Lower leg skin (tissue), 4 donors: ENCODE measurements around the gene ISYNA1. TPM values are rescaled to one million over a fixed set of nuclear protein-coding genes. Genes with fewer than 3 reads are reported as not detected.
A peak's percentile ranks its signal among the peaks of the same experiment; 100 is the strongest.

ENCODE experiments used
- DNase-seq, 2 donors: peaks; one replicate each; pipeline ENCODE4 v3.0.0-alpha.2; 2019; ENCODE audit warnings: low spot score in 2 of 2
- H3K4me3 ChIP-seq: fragments of 200-600 bp; sonication (generic); 2 replicates; pipeline ENCODE4 v1.5.1; 2017; ENCODE audit warnings: mild to moderate bottlenecking, low read depth; ENCODE audit not compliant: poor library complexity, severe bottlenecking
- POLR2A ChIP-seq, 2 donors: fragments of 450-650 bp; IDR thresholded peaks; one replicate each; pipeline ENCODE4 v1.6.1; 2016 to 2017; ENCODE audit warnings: antibody characterized with exemption in 2 of 2, mild to moderate bottlenecking in 1 of 2, moderate library complexity in 1 of 2
- WGBS, 2 donors: methylation state at CpG; one replicate each; pipeline ENCODE4 v1.1.5; 2018; 5-methylcytosine and 5-hydroxymethylcytosine counted together
- intact Hi-C: fragments of 100-400 bp; cut with DNase I; formaldehyde crosslinking; loops from one replicate; pipeline ENCODE4 v1.15.0; 2023; ENCODE audit warnings: low total_unique reads
- total RNA-seq, 4 donors: library from RNA; depleted of rRNA; stranded (reverse); fragments of >200 nt; gene quantifications; one replicate each; pipeline ENCODE4 v1.1.0, GENCODE V29; 2016
- TF ChIP-seq, protein P1 (sequence below), 3 donors: fragments of 450-650 bp; IDR thresholded peaks; one replicate each; pipeline ENCODE4 v1.5.1; 2016; ENCODE audit warnings: antibody characterized with exemption in 3 of 3, mild to moderate bottlenecking in 3 of 3, moderate library complexity in 2 of 3

The ISYNA1 gene
- total RNA-seq, 4 donors from 2014 or later: 16.9 to 29.9 (median 22.3) TPM

DNA sequence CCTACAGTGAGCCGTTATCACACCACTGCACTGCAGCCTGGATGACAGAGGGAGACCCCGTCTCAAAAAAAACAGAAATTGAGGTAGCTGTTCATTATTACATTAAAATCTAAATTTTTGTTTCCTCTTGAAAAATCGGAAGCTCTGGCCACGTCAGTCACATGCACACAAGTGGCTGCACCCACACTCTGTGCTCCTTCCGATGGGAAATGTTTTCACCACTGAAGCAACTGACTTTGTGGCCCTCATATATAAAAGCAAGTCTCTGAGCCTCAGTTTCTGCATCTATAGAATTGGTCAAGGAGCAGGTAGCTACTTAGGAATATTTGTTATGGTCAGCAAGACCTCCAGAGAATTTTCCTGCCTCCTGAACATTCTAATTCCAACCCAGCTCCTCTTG, 45.0 kb downstream of the ISYNA1 start:
- intact Hi-C loops: no loop called here
- no peak for TF ChIP-seq POLR2A (IDR thresholded peaks at IDR 0.05)
- TF ChIP-seq, protein P1, sequence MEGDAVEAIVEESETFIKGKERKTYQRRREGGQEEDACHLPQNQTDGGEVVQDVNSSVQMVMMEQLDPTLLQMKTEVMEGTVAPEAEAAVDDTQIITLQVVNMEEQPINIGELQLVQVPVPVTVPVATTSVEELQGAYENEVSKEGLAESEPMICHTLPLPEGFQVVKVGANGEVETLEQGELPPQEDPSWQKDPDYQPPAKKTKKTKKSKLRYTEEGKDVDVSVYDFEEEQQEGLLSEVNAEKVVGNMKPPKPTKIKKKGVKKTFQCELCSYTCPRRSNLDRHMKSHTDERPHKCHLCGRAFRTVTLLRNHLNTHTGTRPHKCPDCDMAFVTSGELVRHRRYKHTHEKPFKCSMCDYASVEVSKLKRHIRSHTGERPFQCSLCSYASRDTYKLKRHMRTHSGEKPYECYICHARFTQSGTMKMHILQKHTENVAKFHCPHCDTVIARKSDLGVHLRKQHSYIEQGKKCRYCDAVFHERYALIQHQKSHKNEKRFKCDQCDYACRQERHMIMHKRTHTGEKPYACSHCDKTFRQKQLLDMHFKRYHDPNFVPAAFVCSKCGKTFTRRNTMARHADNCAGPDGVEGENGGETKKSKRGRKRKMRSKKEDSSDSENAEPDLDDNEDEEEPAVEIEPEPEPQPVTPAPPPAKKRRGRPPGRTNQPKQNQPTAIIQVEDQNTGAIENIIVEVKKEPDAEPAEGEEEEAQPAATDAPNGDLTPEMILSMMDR (IDR thresholded peaks at IDR 0.05): no peak
- 61 to 81% methylated on average over 5 of the region's 5 CpGs for WGBS, 2 donors
- H3K4me3 ChIP-seq: no peak overlapping the region
- DNase-seq: no peak

DNA sequence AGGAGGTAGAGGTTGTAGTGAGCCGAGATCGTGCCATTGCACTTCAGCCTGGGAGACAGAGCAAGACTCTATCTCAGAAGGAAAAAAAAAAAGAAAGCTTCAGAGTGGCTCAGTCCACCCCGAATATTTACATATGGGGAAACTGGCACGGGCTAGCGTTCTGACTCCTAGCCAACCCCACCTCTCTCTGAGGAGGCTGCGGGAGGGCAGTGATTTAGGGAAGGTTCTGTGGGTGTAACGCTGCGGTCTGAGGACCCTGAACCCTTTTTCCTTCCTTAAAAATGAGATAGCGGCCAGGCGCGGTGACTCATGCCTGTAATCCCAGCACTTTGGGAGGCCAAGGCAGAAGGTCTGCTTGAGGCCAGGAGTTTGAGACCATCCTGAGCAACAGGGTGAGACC, 45.5 kb downstream of the ISYNA1 start:
- no peak overlapping the region for H3K4me3 ChIP-seq
- 64 to 67% methylated on average over 11 of the region's 11 CpGs for WGBS, 2 donors
- TF ChIP-seq, protein P1 (IDR thresholded peaks at IDR 0.05): no peak
- no peak for TF ChIP-seq POLR2A (IDR thresholded peaks at IDR 0.05)
- intact Hi-C loops: no loop called here
- peak; percentile 59 to 90 for DNase-seq

DNA sequence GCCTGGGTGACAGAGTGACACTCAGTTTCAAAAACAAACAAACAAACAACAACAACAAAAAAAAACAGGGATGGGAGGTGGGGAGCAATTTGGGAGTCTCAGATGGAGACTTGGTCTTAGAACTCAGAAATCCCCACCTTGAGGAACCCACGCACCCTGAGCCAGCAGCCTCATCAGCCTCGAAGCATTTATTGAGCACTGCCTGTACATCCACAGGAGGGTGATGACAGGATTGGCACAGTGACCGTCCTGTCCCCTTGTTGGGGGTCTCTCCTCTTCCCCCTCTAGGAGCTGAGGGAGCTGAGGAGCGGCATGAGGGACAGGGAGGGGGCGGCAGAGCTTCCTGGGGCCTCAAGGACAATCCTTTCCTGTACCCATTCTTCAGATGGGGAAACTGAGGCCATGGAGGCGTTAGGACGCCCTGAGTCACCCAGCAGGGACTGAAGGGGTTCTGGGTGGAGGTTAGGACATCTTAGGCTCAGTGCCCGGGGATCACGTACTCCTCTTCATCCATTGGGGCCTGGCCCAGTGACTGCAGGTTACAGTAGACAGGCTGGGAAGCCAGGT, 46.3 kb downstream of the ISYNA1 start:
- no peak for TF ChIP-seq POLR2A (IDR thresholded peaks at IDR 0.05)
- TF ChIP-seq, protein P1 (IDR thresholded peaks at IDR 0.05): no peak
- 73 to 77% methylated on average over 8 of the region's 9 CpGs for WGBS, 2 donors
- no peak for DNase-seq
- intact Hi-C loops: no loop called here
- no peak overlapping the region for H3K4me3 ChIP-seq

DNA sequence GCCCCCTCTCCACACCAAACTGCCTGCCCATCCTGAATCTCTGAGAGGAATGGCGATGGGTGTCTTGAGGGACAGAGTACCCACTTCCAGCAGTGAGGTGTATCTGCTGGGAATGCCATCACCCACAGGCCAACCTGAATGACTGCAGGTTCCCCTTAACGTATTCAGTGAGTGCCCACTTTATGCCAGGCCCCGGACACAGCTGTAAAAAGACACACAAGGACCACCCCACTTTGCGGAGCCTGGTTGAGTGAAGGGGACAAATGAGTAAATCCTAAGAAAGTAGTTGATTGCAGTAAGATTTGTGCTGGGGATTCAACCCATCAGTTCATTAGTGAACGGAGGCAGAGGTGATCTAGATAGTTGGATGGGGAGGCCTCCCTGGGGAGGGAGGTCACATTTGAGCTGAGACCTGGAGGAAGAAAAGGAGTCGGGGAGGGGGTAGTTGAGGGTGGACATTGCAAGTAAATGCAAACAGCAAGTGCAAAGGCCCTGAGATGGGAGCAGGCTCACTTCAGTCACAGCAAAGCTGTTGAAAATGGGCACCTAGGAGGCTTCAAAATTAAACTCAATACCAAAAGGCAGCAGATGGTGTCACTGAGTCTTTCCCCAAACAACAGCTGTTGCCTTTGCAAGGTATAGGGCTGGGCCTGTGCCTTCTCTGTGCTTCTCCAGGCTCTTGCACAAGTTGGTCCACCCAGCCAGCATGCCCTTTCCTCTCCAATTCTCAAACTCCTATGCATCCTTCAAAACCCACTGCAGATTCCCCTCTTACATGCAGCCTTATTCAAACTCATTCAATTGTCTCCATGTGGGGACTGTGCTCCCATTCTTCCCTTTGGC, 47.6 kb downstream of the ISYNA1 start:
- DNase-seq: no peak
- TF ChIP-seq POLR2A (IDR thresholded peaks at IDR 0.05): no peak
- TF ChIP-seq, protein P1 (IDR thresholded peaks at IDR 0.05): no peak
- H3K4me3 ChIP-seq: no peak overlapping the region
- intact Hi-C loops: no loop called here
- WGBS, 2 donors: 81 to 84% methylated on average over 6 of the region's 6 CpGs

DNA sequence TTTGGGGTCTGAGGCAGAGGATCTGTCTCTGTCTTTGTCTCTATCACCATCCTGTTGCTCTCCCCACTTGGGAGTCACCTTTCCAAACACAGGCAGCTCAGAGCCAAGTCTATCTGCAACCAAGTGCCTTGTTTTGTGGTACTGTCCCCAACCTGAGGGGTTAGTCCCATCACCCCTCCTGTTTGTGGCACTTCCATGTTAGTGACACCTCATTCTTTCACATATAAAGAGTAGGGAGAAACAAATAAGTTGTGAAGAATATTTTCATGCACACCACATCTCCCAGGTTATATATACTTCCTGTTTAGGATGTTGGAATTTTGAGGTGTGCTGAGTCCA, 48.2 kb downstream of the ISYNA1 start:
- TF ChIP-seq POLR2A (IDR thresholded peaks at IDR 0.05): no peak
- TF ChIP-seq, protein P1 (IDR thresholded peaks at IDR 0.05): no peak
- no peak overlapping the region for H3K4me3 ChIP-seq
- intact Hi-C loops: no loop called here
- no peak for DNase-seq
